Stimulated activated CD4-positive, alpha-beta T cell treated with anti-CD3 and anti-CD28 coated beads, Interleukin-4, amount 100 ng/mL, for 48 hours (primary cell): ENCODE data around the gene EIF4G1.
"Not testable (repeated sequence)": the region's sequence is repeated elsewhere in the genome, so short reads cannot be mapped to it uniquely, and the experiment has no call there.

ENCODE experiments used
- DNase-seq, 2 donors: peaks; one replicate each; pipeline ENCODE4 v3.0.0-alpha.2; 2020; ENCODE audit warnings: low read depth in 2 of 2

EIF4G1 gene

GRCh38 chr3:184335661-184336546 is 21.5 kb downstream of the EIF4G1 start:
- DNase-seq = peak; percentile 82 to 91

GRCh38 chr3:184336547-184337398 is 22.4 kb downstream of the EIF4G1 start:
- DNase-seq = no peak

- no peak for DNase-seq
These were observed 23.0 kb downstream of the EIF4G1 start, which contains the start of gene FAM131A for GRCh38 chr3:184337399-184337714. FAM131A (plus strand) TSS chr3:184337600; CDS start chr3:184337631, 31 bp downstream.

- DNase-seq = no peak
These were observed 23.6 kb downstream of the EIF4G1 start for GRCh38 chr3:184337981-184338380.

GRCh38 chr3:184338511-184338945 is 24.1 kb downstream of the EIF4G1 start:
- DNase-seq = no peak

- no peak for DNase-seq
These were observed 24.6 kb downstream of the EIF4G1 start for GRCh38 chr3:184339001-184339400.

GRCh38 chr3:184339451-184340135 is 25.2 kb downstream of the EIF4G1 start:
- not testable (repeated sequence) for DNase-seq

GRCh38 chr3:184341925-184342324 is 27.5 kb downstream of the EIF4G1 start:
- no peak for DNase-seq

GRCh38 chr3:184343200-184343876 is 28.9 kb downstream of the EIF4G1 start:
- no peak for DNase-seq

- DNase-seq = no peak
These were observed 30.3 kb downstream of the EIF4G1 start for GRCh38 chr3:184344579-184345316.

- no peak for DNase-seq
These were observed 31.1 kb downstream of the EIF4G1 start for GRCh38 chr3:184345317-184346144.

- no peak for DNase-seq
These were observed 32.2 kb downstream of the EIF4G1 start for GRCh38 chr3:184346480-184347190.

- DNase-seq = no peak
These were observed 33.1 kb downstream of the EIF4G1 start for GRCh38 chr3:184347321-184348056.

GRCh38 chr3:184348057-184348382 is 33.6 kb downstream of the EIF4G1 start:
- no peak for DNase-seq

GRCh38 chr3:184349563-184350470 is 35.4 kb downstream of the EIF4G1 start:
- no peak for DNase-seq

GRCh38 chr3:184350618-184351017 is 36.2 kb downstream of the EIF4G1 start:
- no peak for DNase-seq

GRCh38 chr3:184351511-184352148 is 37.2 kb downstream of the EIF4G1 start:
- no peak for DNase-seq
